Stomach (tissue), 9 donors: Measurements from ENCODE around the gene ARHGEF39. TPM values are rescaled to one million over a fixed set of nuclear protein-coding genes. Genes with fewer than 3 reads are reported as not detected.
A peak's percentile ranks its signal among the peaks of the same experiment; 100 is the strongest.

Experiments used
- DNase-seq, 2 donors: peaks; one replicate each; pipeline versions ENCODE4 v3.0.0 to v3.0.0-alpha.2; 2013 to 2019
- H3K27ac ChIP-seq, 5 donors: fragments of 200-600 bp in 4 of 5; sonication (generic) in 4 of 5; one replicate each; pipeline ENCODE4 v1.5.1; 2013 to 2019; ENCODE audit warnings: mild to moderate bottlenecking in 1 of 5, moderate library complexity in 1 of 5
- H3K27me3 ChIP-seq, 3 donors: fragments of 200-600 bp; sonication (generic); one replicate each; pipeline ENCODE4 v1.5.1; 2017 to 2019; ENCODE audit warnings: mixed run types in 1 of 3
- H3K36me3 ChIP-seq, 4 donors: fragments of 200-600 bp; sonication (generic); 1 replicate in 3 of 4; 2 replicates in 1 of 4; pipeline ENCODE4 v1.5.1; 2016 to 2019
- H3K4me1 ChIP-seq, 4 donors: fragments of 200-600 bp; sonication (generic); one replicate each; pipeline ENCODE4 v1.5.1; 2016 to 2019
- H3K4me3 ChIP-seq, 4 donors: fragments of 200-600 bp; sonication (generic) in 3 of 4; one replicate each; pipeline ENCODE4 v1.5.1; 2016 to 2019; ENCODE audit warnings: mild to moderate bottlenecking in 1 of 4
- H3K9me3 ChIP-seq, 4 donors: fragments of 200-600 bp; sonication (generic); one replicate each; pipeline ENCODE4 v1.5.1; 2016 to 2019
- CTCF ChIP-seq, 7 experiments: fragments of 450-650 bp in 4 of 7; fragments of 200-600 bp in 3 of 7; sonication (generic) in 3 of 7; IDR thresholded peaks; one replicate each; pipeline ENCODE4 v1.5.1; 2016 to 2019; ENCODE audit warnings: antibody characterized with exemption in 7 of 7, control low read depth in 2 of 7, mild to moderate bottlenecking in 1 of 7
- EP300 ChIP-seq: sonication (generic); formaldehyde crosslinking; IDR thresholded peaks from one replicate; pipeline ENCODE4 v1.6.1; 2017; ENCODE audit warnings: antibody characterized with exemption
- POLR2A ChIP-seq, 4 donors: fragments of 450-650 bp; IDR thresholded peaks; one replicate each; pipeline ENCODE4 v1.6.1; 2016; ENCODE audit warnings: antibody characterized with exemption in 4 of 4, control low read depth in 2 of 4, mild to moderate bottlenecking in 1 of 4, moderate library complexity in 1 of 4
- POLR2AphosphoS5 ChIP-seq, 3 donors: sonication (generic); formaldehyde crosslinking; IDR thresholded peaks; one replicate each; pipeline ENCODE4 v1.6.1; 2016; ENCODE audit warnings: antibody characterized with exemption in 3 of 3
- WGBS, 5 donors: extraction: QIAGEN DNeasy Blood & Tissue Kit in 3 of 5; methylation state at CpG; one replicate each; pipeline versions ENCODE4 v1.1.5 to v1.1.7; 2013 to 2018; 5-methylcytosine and 5-hydroxymethylcytosine counted together
- intact Hi-C: fragments of 100-400 bp; cut with DNase I; formaldehyde crosslinking; loops from one replicate; pipeline ENCODE4 v1.15.1; 2023; ENCODE audit warnings: low total_unique reads
- polyA plus RNA-seq, 3 donors: library from polyadenylated mRNA; stranded (reverse); fragments of 200-250 nt; gene quantifications; one replicate each; pipeline ENCODE4 v1.2.3, GENCODE V29; 2013
- total RNA-seq, 5 donors: library from RNA; depleted of rRNA; stranded (reverse); fragments of >200 nt; gene quantifications; one replicate each; pipeline versions ENCODE4 v1.1.0 to v1.2.3, GENCODE V29; 2014 to 2016
- donor health status: healthy with polysubstance abuse.
- donor health status: Bipolar disorder and iron deficiency.
- donor health status: healthy.

The ARHGEF39 gene
- total and polyA plus RNA-seq, 8 donors = 1.8 to 58.3 (median 3.8) TPM

- TF ChIP-seq EP300 (no peak), POLR2A (IDR thresholded peaks at IDR 0.05) (no peak), CTCF (IDR thresholded peaks at IDR 0.05) (no peak), POLR2AphosphoS5 (IDR thresholded peaks at IDR 0.05) (no peak)
- intact Hi-C loops = no loop called here
- Histone ChIP-seq H3K27me3 (no peaks in the 10 kb centered on the region), H3K4me3 (no peak overlapping the region), H3K27ac (peak overlapping the region; percentile 64 to 97 (median 92)), H3K4me1 (peaks cover 26 to 47% (median 37%) of the 10 kb centered on the region in 4 donors), H3K9me3 (no peaks in the 10 kb centered on the region), H3K36me3 (peaks cover 56 to 67% (median 62%) of the 10 kb centered on the region in 4 donors)
- no peak for DNase-seq
- 62 to 84% (median 79%) methylated on average over 14 of the region's 14 CpGs for WGBS, 5 donors
These were observed 32.5 kb upstream of the ARHGEF39 start for GRCh38 chr9:35697486-35697885.

GRCh38 chr9:35696520-35697215 is 31.7 kb upstream of the ARHGEF39 start:
- peaks cover 26 to 50% (median 37%) of the 10 kb centered on the region in 4 donors for H3K4me1 ChIP-seq
- H3K4me3 ChIP-seq = no peak overlapping the region
- peak; percentile 71 for TF ChIP-seq EP300
- TF ChIP-seq POLR2A (IDR thresholded peaks at IDR 0.05) = no peak
- peak in 5 of 7 experiments; percentile 86 to 94 (median 91) for TF ChIP-seq CTCF (IDR thresholded peaks at IDR 0.05)
- peak; percentile 18 to 86 (median 64) for TF ChIP-seq POLR2AphosphoS5 (IDR thresholded peaks at IDR 0.05)
- DNase-seq = peak; percentile 81 to 83
- 24 to 34% (median 27%) methylated on average over 9 of the region's 9 CpGs for WGBS, 5 donors
- H3K27me3 ChIP-seq = no peaks in the 10 kb centered on the region
- H3K9me3 ChIP-seq = no peaks in the 10 kb centered on the region
- H3K36me3 ChIP-seq = peaks cover 48 to 59% (median 54%) of the 10 kb centered on the region in 4 donors
- intact Hi-C loops = no loop called here
- peak overlapping the region; percentile 64 to 97 (median 92) for H3K27ac ChIP-seq

- TF ChIP-seq EP300 = no peak
- peak in 2 of 3 donors; percentile 64 to 87 for TF ChIP-seq POLR2AphosphoS5 (IDR thresholded peaks at IDR 0.05)
- Histone ChIP-seq H3K36me3 (peaks cover 41 to 52% (median 47%) of the 10 kb centered on the region in 4 donors), H3K4me3 (no peak overlapping the region), H3K9me3 (no peaks in the 10 kb centered on the region), H3K27me3 (no peaks in the 10 kb centered on the region), H3K4me1 (peaks cover 30 to 57% (median 41%) of the 10 kb centered on the region in 4 donors), H3K27ac (peak overlapping the region; percentile 70 to 97 (median 92))
- peak; percentile 47 to 65 for DNase-seq
- WGBS, 5 donors = 31 to 72% (median 42%) methylated on average over 3 of the region's 3 CpGs
- intact Hi-C loops = no loop called here
These were observed 31.0 kb upstream of the ARHGEF39 start for GRCh38 chr9:35695943-35696401.

- H3K4me1 ChIP-seq = peaks cover 29 to 77% (median 60%) of the 10 kb centered on the region in 4 donors
- peak overlapping the region; percentile 5 to 97 (median 95) for H3K27ac ChIP-seq
- intact Hi-C loops = no loop called here
- H3K9me3 ChIP-seq = no peaks in the 10 kb centered on the region
- H3K36me3 ChIP-seq = peaks cover 5 to 20% (median 14%) of the 10 kb centered on the region in 4 donors
- 65 to 81% (median 73%) methylated on average over 13 of the region's 13 CpGs for WGBS, 5 donors
- TF ChIP-seq POLR2AphosphoS5 (IDR thresholded peaks at IDR 0.05) (peak in 2 of 3 donors; percentile 69 to 81), POLR2A (IDR thresholded peaks at IDR 0.05) (no peak), CTCF (IDR thresholded peaks at IDR 0.05) (no peak), EP300 (peak; percentile 71)
- no peaks in the 10 kb centered on the region for H3K27me3 ChIP-seq
- DNase-seq = peak in 1 of 2 donors; percentile 61
- peak overlapping the region in 3 of 4 donors; percentile 65 to 75 (median 67) for H3K4me3 ChIP-seq
These were observed 26.8 kb upstream of the ARHGEF39 start for GRCh38 chr9:35691757-35692301.
